ENCODE results near the gene RAX2. TPM values are rescaled to one million over a fixed set of nuclear protein-coding genes. Genes with fewer than 3 reads are reported as not detected.

The RAX2 gene
- polyA plus RNA-seq, 2 donors = not detected

GRCh38 chr19:3723883-3724282 is 48.1 kb downstream of the RAX2 start:
- H3K27me3 ChIP-seq (ENCODE audit: control insufficient read depth in 1 of 2, insufficient read depth in 2 of 2, low read length in 2 of 2) = peaks cover 0 to 4% of the 10 kb centered on the region in 2 donors
- H3K9me3 ChIP-seq (ENCODE audit: control insufficient read depth in 2 of 2, insufficient read depth in 1 of 2, low read depth in 1 of 2, low read length in 1 of 2) = no peaks in the 10 kb centered on the region
- no peak overlapping the region for H3K27ac ChIP-seq (ENCODE audit: low read depth in 2 of 2, low read length in 1 of 2)
- no peaks in the 10 kb centered on the region for H3K36me3 ChIP-seq (ENCODE audit: control insufficient read depth in 2 of 2, insufficient read depth in 2 of 2, low read length in 1 of 2)
- H3K4me1 ChIP-seq (ENCODE audit: control insufficient read depth in 2 of 2, insufficient read depth in 2 of 2, low read length in 1 of 2) = peaks cover 2% of the 10 kb centered on the region in 2 donors
- H3K4me3 ChIP-seq (ENCODE audit: low read depth in 1 of 2, low read length in 2 of 2) = no peak overlapping the region
- WGBS, 2 donors = 40 to 43% methylated on average over 8 of the region's 8 CpGs

- Histone ChIP-seq H3K4me1 (ENCODE audit: control insufficient read depth in 2 of 2, insufficient read depth in 2 of 2, low read length in 1 of 2) (peaks cover 2% of the 10 kb centered on the region in 2 donors), H3K27me3 (ENCODE audit: control insufficient read depth in 1 of 2, insufficient read depth in 2 of 2, low read length in 2 of 2) (peaks cover 0 to 4% of the 10 kb centered on the region in 2 donors), H3K36me3 (ENCODE audit: control insufficient read depth in 2 of 2, insufficient read depth in 2 of 2, low read length in 1 of 2) (no peaks in the 10 kb centered on the region), H3K9me3 (ENCODE audit: control insufficient read depth in 2 of 2, insufficient read depth in 1 of 2, low read depth in 1 of 2, low read length in 1 of 2) (no peaks in the 10 kb centered on the region), H3K27ac (ENCODE audit: low read depth in 2 of 2, low read length in 1 of 2) (peak overlapping the region in 1 of 2 donors; percentile 24), H3K4me3 (ENCODE audit: low read depth in 1 of 2, low read length in 2 of 2) (peak overlapping the region in 1 of 2 donors; percentile 51)
- 85 to 86% methylated on average over 5 of the region's 5 CpGs for WGBS, 2 donors
These were observed 48.9 kb downstream of the RAX2 start for GRCh38 chr19:3723110-3723488.

GRCh38 chr19:3722443-3723109 is 49.5 kb downstream of the RAX2 start:
- H3K4me1 ChIP-seq (ENCODE audit: control insufficient read depth in 2 of 2, insufficient read depth in 2 of 2, low read length in 1 of 2) = peaks cover 2% of the 10 kb centered on the region in 2 donors
- H3K4me3 ChIP-seq (ENCODE audit: low read depth in 1 of 2, low read length in 2 of 2) = peak overlapping the region; percentile 51 to 57
- WGBS, 2 donors = 4 to 5% methylated on average over 26 to 30 of the region's 30 CpGs
- H3K27ac ChIP-seq (ENCODE audit: low read depth in 2 of 2, low read length in 1 of 2) = peak overlapping the region; percentile 30 to 69
- peaks cover 0 to 4% of the 10 kb centered on the region in 2 donors for H3K27me3 ChIP-seq (ENCODE audit: control insufficient read depth in 1 of 2, insufficient read depth in 2 of 2, low read length in 2 of 2)
- no peaks in the 10 kb centered on the region for H3K36me3 ChIP-seq (ENCODE audit: control insufficient read depth in 2 of 2, insufficient read depth in 2 of 2, low read length in 1 of 2)
- no peaks in the 10 kb centered on the region for H3K9me3 ChIP-seq (ENCODE audit: control insufficient read depth in 2 of 2, insufficient read depth in 1 of 2, low read depth in 1 of 2, low read length in 1 of 2)

- peaks cover 0 to 4% of the 10 kb centered on the region in 2 donors for H3K27me3 ChIP-seq (ENCODE audit: control insufficient read depth in 1 of 2, insufficient read depth in 2 of 2, low read length in 2 of 2)
- peak overlapping the region; percentile 30 to 69 for H3K27ac ChIP-seq (ENCODE audit: low read depth in 2 of 2, low read length in 1 of 2)
- peaks cover 2% of the 10 kb centered on the region in 2 donors for H3K4me1 ChIP-seq (ENCODE audit: control insufficient read depth in 2 of 2, insufficient read depth in 2 of 2, low read length in 1 of 2)
- no peaks in the 10 kb centered on the region for H3K36me3 ChIP-seq (ENCODE audit: control insufficient read depth in 2 of 2, insufficient read depth in 2 of 2, low read length in 1 of 2)
- peak overlapping the region; percentile 51 to 57 for H3K4me3 ChIP-seq (ENCODE audit: low read depth in 1 of 2, low read length in 2 of 2)
- 3 to 4% methylated on average over 26 of the region's 26 CpGs for WGBS, 2 donors
- H3K9me3 ChIP-seq (ENCODE audit: control insufficient read depth in 2 of 2, insufficient read depth in 1 of 2, low read depth in 1 of 2, low read length in 1 of 2) = no peaks in the 10 kb centered on the region
These were observed 50.1 kb downstream of the RAX2 start for GRCh38 chr19:3721887-3722442.

- peaks cover 0 to 1% of the 10 kb centered on the region in 2 donors for H3K36me3 ChIP-seq (ENCODE audit: control insufficient read depth in 2 of 2, insufficient read depth in 2 of 2, low read length in 1 of 2)
- H3K27me3 ChIP-seq (ENCODE audit: control insufficient read depth in 1 of 2, insufficient read depth in 2 of 2, low read length in 2 of 2) = peaks cover 0 to 4% of the 10 kb centered on the region in 2 donors
- H3K4me3 ChIP-seq (ENCODE audit: low read depth in 1 of 2, low read length in 2 of 2) = peak overlapping the region; percentile 51 to 57
- H3K27ac ChIP-seq (ENCODE audit: low read depth in 2 of 2, low read length in 1 of 2) = peak overlapping the region; percentile 69 to 76
- 14 to 15% methylated on average over 45 to 46 of the region's 46 CpGs for WGBS, 2 donors
- H3K4me1 ChIP-seq (ENCODE audit: control insufficient read depth in 2 of 2, insufficient read depth in 2 of 2, low read length in 1 of 2) = peaks cover 2% of the 10 kb centered on the region in 2 donors
- H3K9me3 ChIP-seq (ENCODE audit: control insufficient read depth in 2 of 2, insufficient read depth in 1 of 2, low read depth in 1 of 2, low read length in 1 of 2) = no peaks in the 10 kb centered on the region
These were observed 50.7 kb downstream of the RAX2 start for GRCh38 chr19:3721131-3721886.

GRCh38 chr19:3720349-3720917 is 51.6 kb downstream of the RAX2 start:
- WGBS, 2 donors = 11 to 14% methylated on average over 9 of the region's 9 CpGs
- Histone ChIP-seq H3K27me3 (ENCODE audit: control insufficient read depth in 1 of 2, insufficient read depth in 2 of 2, low read length in 2 of 2) (peaks cover 0 to 4% of the 10 kb centered on the region in 2 donors), H3K4me1 (ENCODE audit: control insufficient read depth in 2 of 2, insufficient read depth in 2 of 2, low read length in 1 of 2) (peaks cover 2% of the 10 kb centered on the region in 2 donors)

GRCh38 chr19:3719868-3720267 is 52.2 kb downstream of the RAX2 start:
- peak overlapping the region in 1 of 2 donors; percentile 46 for H3K27ac ChIP-seq (ENCODE audit: low read depth in 2 of 2, low read length in 1 of 2)
- H3K4me3 ChIP-seq (ENCODE audit: low read depth in 1 of 2, low read length in 2 of 2) = no peak overlapping the region
- peaks cover 0 to 3% of the 10 kb centered on the region in 2 donors for H3K36me3 ChIP-seq (ENCODE audit: control insufficient read depth in 2 of 2, insufficient read depth in 2 of 2, low read length in 1 of 2)
- peaks cover 0 to 4% of the 10 kb centered on the region in 2 donors for H3K27me3 ChIP-seq (ENCODE audit: control insufficient read depth in 1 of 2, insufficient read depth in 2 of 2, low read length in 2 of 2)
- H3K9me3 ChIP-seq (ENCODE audit: control insufficient read depth in 2 of 2, insufficient read depth in 1 of 2, low read depth in 1 of 2, low read length in 1 of 2) = no peaks in the 10 kb centered on the region
- H3K4me1 ChIP-seq (ENCODE audit: control insufficient read depth in 2 of 2, insufficient read depth in 2 of 2, low read length in 1 of 2) = peaks cover 2% of the 10 kb centered on the region in 2 donors
- WGBS, 2 donors = 81 to 91% methylated on average over 4 of the region's 4 CpGs

More at GRCh38 chr19:3720349-3720917, 51.6 kb downstream of the RAX2 start:
- Histone ChIP-seq H3K9me3 (ENCODE audit: control insufficient read depth in 2 of 2, insufficient read depth in 1 of 2, low read depth in 1 of 2, low read length in 1 of 2) (no peaks in the 10 kb centered on the region), H3K27ac (ENCODE audit: low read depth in 2 of 2, low read length in 1 of 2) (peak overlapping the region in 1 of 2 donors; percentile 63), H3K4me3 (ENCODE audit: low read depth in 1 of 2, low read length in 2 of 2) (no peak overlapping the region), H3K36me3 (ENCODE audit: control insufficient read depth in 2 of 2, insufficient read depth in 2 of 2, low read length in 1 of 2) (peaks cover 0 to 3% of the 10 kb centered on the region in 2 donors)

Other genes starting within 250 kb of the RAX2 start
- under 1 TPM; 0.08 to 0.41 TPM for gene TEKTIP1, start 233.1 kb downstream of the RAX2 start, polyA plus RNA-seq
- gene MFSD12, start 214.6 kb downstream of the RAX2 start, polyA plus RNA-seq = 10 to 100 TPM; 26.8 to 27.5 TPM
- gene HMG20B, start 199.3 kb downstream of the RAX2 start, polyA plus RNA-seq = 10 to 100 TPM; 62.1 to 68.4 TPM
- gene GIPC3, start 186.8 kb downstream of the RAX2 start, polyA plus RNA-seq = under 1 TPM; 0.53 to 0.57 TPM
- under 1 TPM; 0.59 to 0.64 TPM for gene TBXA2R, start 165.4 kb downstream of the RAX2 start, polyA plus RNA-seq
- 10 to 100 TPM; 12.4 to 19.3 TPM for gene CACTIN, start 145.4 kb downstream of the RAX2 start, polyA plus RNA-seq
- gene PIP5K1C, start 71.8 kb downstream of the RAX2 start, polyA plus RNA-seq = 10 to 100 TPM; 10.4 to 18.1 TPM
- 100 to 1,000 TPM in 1 of 2 donors, 10 to 100 TPM in 1; 44.5 to 118 TPM for gene TJP3, start 63.8 kb downstream of the RAX2 start, polyA plus RNA-seq
- 10 to 100 TPM; 12.1 to 16.3 TPM for gene APBA3, start 10.5 kb downstream of the RAX2 start, polyA plus RNA-seq
- 10 to 100 TPM; 80.0 to 83.8 TPM for gene MRPL54, start 9.5 kb downstream of the RAX2 start, polyA plus RNA-seq
- gene MATK, start 14.2 kb upstream of the RAX2 start, polyA plus RNA-seq = 1 to 10 TPM; 2.4 to 2.6 TPM
- under 1 TPM in 1 of 2 donors, not detected in 1; 0.02 TPM for gene ZFR2, start 96.8 kb upstream of the RAX2 start, polyA plus RNA-seq
- not detected for gene ATCAY, start 108.5 kb upstream of the RAX2 start, polyA plus RNA-seq
- under 1 TPM; 0.20 to 0.31 TPM for gene NMRK2, start 160.8 kb upstream of the RAX2 start, polyA plus RNA-seq
- gene DAPK3, start 198.9 kb upstream of the RAX2 start, polyA plus RNA-seq = 10 to 100 TPM; 35.3 to 42.4 TPM
- gene EEF2, start 213.2 kb upstream of the RAX2 start, polyA plus RNA-seq = 100 to 1,000 TPM; 494 to 820 TPM
- 10 to 100 TPM in 1 of 2 donors, 1 to 10 TPM in 1; 9.6 to 10.9 TPM for gene PIAS4, start 235.5 kb upstream of the RAX2 start, polyA plus RNA-seq

All from esophagus (tissue), 2 donors.